GM18505 (cell line): ENCODE measurements around the gene SCIN.

Experiments used
- ATAC-seq: cut with Tn5 transposase; IDR thresholded peaks from one replicate; pipeline ENCODE4 v1.9.1; 2021; ENCODE audit not compliant: unreplicated experiment
- POLR2A ChIP-seq: IDR thresholded peaks from 4 replicates; pipeline ENCODE4 v1.6.1; 2011; ENCODE audit warnings: borderline replicate concordance; ENCODE audit not compliant: insufficient read depth, insufficient read length; ENCODE audit errors: extremely low read depth

Gene SCIN

DNA sequence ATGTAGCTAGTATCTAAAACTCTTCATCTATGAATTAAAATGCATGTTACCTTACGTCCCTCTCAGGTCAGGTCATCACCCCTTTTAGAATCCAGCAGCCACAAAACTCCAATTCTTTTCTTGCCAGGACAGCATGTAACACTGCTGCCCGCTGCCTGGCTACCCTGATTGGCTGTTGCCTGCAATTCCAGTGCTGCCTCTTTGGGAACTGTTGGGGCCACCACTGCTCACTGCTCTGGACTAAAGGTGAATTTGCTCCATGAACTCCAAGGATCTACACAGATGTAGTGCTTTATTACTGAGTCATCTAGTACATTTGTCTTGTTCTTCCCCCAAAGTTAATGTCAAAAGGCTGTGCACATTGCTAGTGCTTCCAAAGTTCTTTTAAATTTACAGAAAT lies 40.4 kb downstream of the SCIN start:
- no peak for TF ChIP-seq POLR2A
- ATAC-seq, result no peak

DNA sequence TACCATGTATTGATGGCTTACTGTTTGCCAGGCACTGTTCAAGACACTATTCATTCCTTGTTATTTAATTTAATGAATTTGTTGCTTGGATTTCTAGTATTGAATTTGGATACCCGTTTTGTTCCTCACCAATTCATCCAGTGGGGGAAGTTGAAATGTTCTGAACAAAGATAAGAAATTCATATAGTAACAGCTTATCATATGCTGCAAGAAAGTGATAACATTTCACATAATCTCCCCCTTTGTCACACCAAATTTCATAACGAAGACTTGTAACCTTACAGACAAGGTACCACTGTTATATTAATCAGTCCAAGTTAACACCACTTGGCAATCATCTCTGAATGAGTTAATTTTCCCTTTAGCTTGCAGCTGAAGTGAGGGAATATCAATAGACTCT lies 42.1 kb downstream of the SCIN start:
- ATAC-seq, result no peak
- TF ChIP-seq POLR2A, result no peak

GRCh38 chr7:12619461-12620069 lies 49.0 kb downstream of the SCIN start:
- no peak for TF ChIP-seq POLR2A
- no peak for ATAC-seq

GRCh38 chr7:12620371-12620770 lies 49.9 kb downstream of the SCIN start:
- ATAC-seq, result no peak
- TF ChIP-seq POLR2A, result no peak

DNA sequence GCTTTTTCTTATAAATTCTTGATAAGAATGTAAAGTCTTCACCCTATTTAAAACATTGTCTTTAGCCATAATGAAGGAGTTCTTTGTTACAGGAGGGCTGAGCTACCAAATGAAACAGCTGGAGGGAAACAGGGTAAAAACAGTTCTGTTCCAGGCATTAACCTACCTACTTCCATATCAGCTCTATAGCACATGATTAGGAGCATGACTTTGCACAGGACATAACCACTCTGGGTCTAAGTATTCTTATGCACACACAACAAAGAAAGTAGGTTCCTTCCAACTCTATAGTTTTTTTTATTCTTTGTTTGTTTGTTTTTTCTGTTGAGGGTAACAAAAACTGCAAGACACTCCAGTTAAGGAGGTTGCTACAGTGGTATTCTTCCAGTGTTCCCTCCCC lies 52.7 kb downstream of the SCIN start:
- ATAC-seq, result no peak

DNA sequence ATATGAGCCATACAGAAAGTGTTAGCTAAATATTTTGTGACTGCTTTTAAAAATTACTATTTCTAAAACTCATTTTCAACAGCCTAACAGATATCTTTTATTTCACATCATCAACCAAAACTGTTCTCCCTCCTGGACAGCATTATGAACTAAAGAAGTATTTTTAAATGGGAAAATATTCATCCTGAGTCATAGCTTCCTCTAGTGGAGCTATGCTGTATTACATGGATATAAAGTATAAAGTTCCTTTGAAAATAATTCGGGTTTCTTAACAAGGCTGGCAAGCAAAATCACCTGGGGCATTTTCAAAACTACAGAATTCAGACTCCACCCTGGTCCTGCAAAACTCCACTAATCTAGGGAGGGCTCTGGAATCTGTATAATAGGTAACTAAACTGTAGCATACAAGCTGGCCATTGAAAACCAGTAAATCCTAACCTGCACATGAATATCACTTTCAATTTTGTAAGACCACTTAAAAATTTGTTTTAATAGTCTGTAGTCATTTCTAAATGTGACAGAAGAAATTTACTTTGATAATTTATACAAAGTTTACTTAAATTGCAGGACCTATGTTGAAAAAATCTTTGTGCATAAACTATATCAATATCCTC lies 53.5 kb downstream of the SCIN start:
- peak; percentile 51 for ATAC-seq
- TF ChIP-seq POLR2A, result no peak

More for the DNA sequence above, 52.7 kb downstream of the SCIN start:
- no peak for TF ChIP-seq POLR2A

- no peak for TF ChIP-seq POLR2A
- ATAC-seq, result no peak
Observed at GRCh38 chr7:12625836-12626235, 55.3 kb downstream of the SCIN start.

DNA sequence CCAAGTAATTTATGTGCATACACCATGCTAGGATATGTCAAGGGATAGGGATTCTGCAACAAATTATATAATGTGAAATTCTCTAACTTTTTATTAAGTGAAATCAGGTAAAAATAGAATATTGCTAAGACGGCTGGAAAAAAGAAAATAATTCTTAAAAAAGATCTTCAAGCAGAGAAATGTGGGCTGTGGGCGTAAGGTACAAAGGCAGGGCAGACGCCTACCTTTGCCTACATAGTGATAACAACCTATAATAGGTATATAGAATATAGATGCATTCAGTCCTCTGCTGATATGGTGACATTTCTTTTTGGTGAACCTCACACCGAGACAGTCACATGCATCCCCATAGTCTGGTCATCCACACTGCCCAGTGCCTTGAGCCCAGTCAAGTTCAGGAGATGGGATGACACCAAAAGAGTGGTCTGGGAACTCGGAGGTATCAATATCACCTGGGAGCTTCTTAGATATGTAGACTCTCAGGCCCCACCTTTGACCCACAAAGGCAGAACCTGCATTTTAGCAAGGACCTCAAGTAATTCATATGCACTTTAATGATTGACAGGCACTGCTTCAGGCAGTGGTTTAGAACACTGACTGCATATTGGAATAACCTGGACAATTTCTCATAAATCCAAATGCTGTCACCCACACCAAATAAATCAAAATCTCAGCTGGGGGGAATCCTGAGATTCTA lies 59.4 kb downstream of the SCIN start:
- no peak for TF ChIP-seq POLR2A
- no peak for ATAC-seq

- TF ChIP-seq POLR2A, result no peak
- no peak for ATAC-seq
Observed at GRCh38 chr7:12630513-12630819, 59.9 kb downstream of the SCIN start.

- ATAC-seq, result no peak
- no peak for TF ChIP-seq POLR2A
Observed at GRCh38 chr7:12633582-12633981, 63.1 kb downstream of the SCIN start.

DNA sequence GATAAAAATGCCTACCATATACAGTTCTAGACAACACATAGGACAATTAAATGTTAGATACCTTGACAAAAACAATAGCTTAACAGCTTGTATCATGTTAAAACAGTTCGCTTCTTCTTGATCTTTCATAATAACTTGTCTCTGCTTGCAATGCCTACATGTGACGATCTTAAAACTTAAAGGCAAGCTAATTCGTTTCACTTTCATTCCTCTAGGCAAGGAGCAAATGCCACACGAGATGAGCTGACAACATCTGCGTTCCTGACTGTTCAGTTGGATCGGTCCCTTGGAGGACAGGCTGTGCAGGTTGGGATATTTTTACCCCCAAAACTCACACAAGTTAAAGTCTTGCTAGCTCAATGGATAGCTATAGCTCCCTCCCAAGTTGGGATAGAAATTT lies 65.3 kb downstream of the SCIN start:
- peak; percentile 63 for ATAC-seq
- no peak for TF ChIP-seq POLR2A

DNA sequence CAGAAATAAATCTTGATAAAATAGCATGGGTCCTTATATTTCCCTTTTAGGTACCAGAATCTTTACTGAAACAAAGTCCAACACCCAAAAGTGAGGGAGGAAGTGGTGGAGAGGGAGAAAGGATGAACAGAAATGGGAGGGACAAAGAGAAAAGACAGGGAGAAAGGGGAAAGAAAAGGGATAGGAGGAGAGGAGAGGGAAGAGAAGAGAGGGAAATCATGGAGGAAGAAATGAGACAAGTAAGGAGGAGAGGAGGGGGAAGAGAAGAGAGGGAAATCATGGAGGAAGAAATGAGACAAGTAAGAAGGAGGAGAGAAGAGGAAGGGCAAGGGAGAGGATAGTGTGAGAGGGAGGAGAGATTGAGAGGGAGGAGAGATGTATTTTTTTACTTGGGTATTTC lies 66.8 kb downstream of the SCIN start:
- no peak for TF ChIP-seq POLR2A
- ATAC-seq, result no peak

DNA sequence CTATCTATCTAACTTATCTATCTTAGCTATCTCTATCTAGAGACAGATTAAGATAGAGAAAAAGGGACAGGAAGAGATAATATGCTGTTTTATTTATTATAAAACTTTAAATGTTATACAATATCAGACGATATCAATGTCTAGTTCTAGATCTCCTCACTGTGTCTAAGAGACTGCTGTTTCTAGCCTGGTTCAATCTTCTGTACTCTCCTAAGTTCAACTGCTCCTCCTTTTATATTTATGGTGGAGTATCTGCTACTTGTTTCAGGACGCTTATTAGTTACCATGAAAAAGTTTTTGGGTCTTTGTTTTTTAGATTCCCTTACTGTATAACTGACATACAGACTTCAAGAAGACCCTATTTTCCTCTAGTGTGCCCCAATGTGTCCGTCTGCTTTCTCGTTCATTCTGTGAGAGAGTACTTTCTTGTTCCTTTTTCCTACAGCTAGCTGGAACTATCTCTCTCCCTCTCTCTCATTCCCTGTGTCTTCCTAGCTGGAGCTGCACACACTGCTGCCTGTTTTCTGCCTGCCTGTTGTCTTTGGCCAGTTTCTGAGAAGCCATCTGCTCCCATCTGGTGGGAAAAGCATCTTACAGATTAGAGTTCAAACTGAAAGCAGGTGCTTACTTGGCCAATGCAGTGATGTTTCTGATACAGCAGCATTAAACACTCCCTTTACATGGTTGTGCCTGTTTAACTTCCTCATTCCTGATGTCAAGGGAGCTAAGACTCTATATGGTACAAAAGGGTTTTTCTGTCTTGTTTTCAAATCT lies 67.5 kb downstream of the SCIN start:
- peak; percentile 63 for ATAC-seq
- TF ChIP-seq POLR2A, result no peak
